NCI-H345 treated with DMSO at 0.1 percent for 48 hours (cell line): ENCODE measurements around the gene PITPNC1.
"Not testable (repeated sequence)": the region's sequence is repeated elsewhere in the genome, so short reads cannot be mapped to it uniquely, and the experiment has no call there.

Source experiments
- DNase-seq: peaks from one replicate; lab custom pipeline; 2025; ENCODE audit not compliant: unreplicated experiment; lab: John Stamatoyannopoulos, UW

The PITPNC1 gene

GRCh38 chr17:67639979-67640378 is 262.9 kb downstream of the PITPNC1 start:
- DNase-seq: no peak

GRCh38 chr17:67642488-67642887 is 265.4 kb downstream of the PITPNC1 start:
- no peak for DNase-seq

GRCh38 chr17:67644061-67644460 is 267.0 kb downstream of the PITPNC1 start:
- no peak for DNase-seq

GRCh38 chr17:67645195-67645594 is 268.1 kb downstream of the PITPNC1 start:
- DNase-seq: not testable (repeated sequence)

GRCh38 chr17:67646472-67646871 is 269.4 kb downstream of the PITPNC1 start:
- DNase-seq: no peak

- DNase-seq: no peak
Measured at GRCh38 chr17:67647482-67647881, 270.4 kb downstream of the PITPNC1 start.

- DNase-seq: no peak
Measured at GRCh38 chr17:67648032-67648905, 271.2 kb downstream of the PITPNC1 start.

- not testable (repeated sequence) for DNase-seq
Measured at GRCh38 chr17:67648906-67649295, 271.8 kb downstream of the PITPNC1 start.

GRCh38 chr17:67649891-67650290 is 272.8 kb downstream of the PITPNC1 start:
- no peak for DNase-seq

GRCh38 chr17:67651218-67651579 is 274.1 kb downstream of the PITPNC1 start:
- DNase-seq: not testable (repeated sequence)

- DNase-seq: no peak
Measured at GRCh38 chr17:67652433-67652832, 275.4 kb downstream of the PITPNC1 start.

- no peak for DNase-seq
Measured at GRCh38 chr17:67655478-67656148, 278.5 kb downstream of the PITPNC1 start.

- no peak for DNase-seq
Measured at GRCh38 chr17:67656494-67657203, 279.6 kb downstream of the PITPNC1 start.

GRCh38 chr17:67657596-67657995 is 280.5 kb downstream of the PITPNC1 start:
- no peak for DNase-seq

GRCh38 chr17:67658265-67658664 is 281.2 kb downstream of the PITPNC1 start:
- DNase-seq: no peak

GRCh38 chr17:67659028-67659427 is 281.9 kb downstream of the PITPNC1 start:
- no peak for DNase-seq

- no peak for DNase-seq
Measured at GRCh38 chr17:67662712-67663111, 285.6 kb downstream of the PITPNC1 start.

GRCh38 chr17:67663457-67663856 is 286.4 kb downstream of the PITPNC1 start:
- DNase-seq: no peak

GRCh38 chr17:67666028-67666427 is 288.9 kb downstream of the PITPNC1 start:
- DNase-seq: no peak

GRCh38 chr17:67666710-67667109 is 289.6 kb downstream of the PITPNC1 start:
- DNase-seq: no peak

- DNase-seq: no peak
Measured at GRCh38 chr17:67671493-67671892, 294.4 kb downstream of the PITPNC1 start.
